ENCODE measurements around the gene PTPN3. TPM values are rescaled to one million over a fixed set of nuclear protein-coding genes. Genes with fewer than 3 reads are reported as not detected.

PTPN3 gene
- total and polyA plus RNA-seq, 9 of the 15 experiments (the other 6 are each of a cell fraction or from before 2014, with no cell fraction given), result 0.02 TPM; not detected in 8

GRCh38 chr9:109403766-109404320 is 94.3 kb downstream of the PTPN3 start:
- no peak for DNase-seq (ENCODE audit: extremely low read depth in 1 of 4, low spot score in 3 of 4)
- H2AFZ ChIP-seq (ENCODE audit: low read depth, low read length), result no peak overlapping the region
- H3K9me1 ChIP-seq (ENCODE audit: control insufficient read depth, insufficient read depth, low read length), result no peaks in the 10 kb centered on the region
- no peak overlapping the region for H3K4me3 ChIP-seq
- H3K4me1 ChIP-seq (replicated peaks in 1 of 2; ENCODE audit: control insufficient read depth in 2 of 2, insufficient read depth in 2 of 2, low read length in 2 of 2), result no peaks in the 10 kb centered on the region
- CTCF ChIA-PET (ENCODE audit: low intra/inter-chr PET ratio), result no interaction called here
- BruUV-seq (replicated peaks), result no TSS peak
- WGBS (ENCODE audit: insufficient coverage, low coverage, missing lambda C conversion rate), result 3% methylated on average over 5 of the region's 5 CpGs
- no peak for FAIRE-seq
- intact Hi-C loops (cut with micrococcal nuclease), result no loop called here
- no peak overlapping the region for H3K4me2 ChIP-seq (ENCODE audit: insufficient read depth, low read length)
- peaks cover 6 to 33% of the 10 kb centered on the region in 2 experiments; a peak in 4 of 5 replicates for H3K27me3 ChIP-seq (ENCODE audit: control insufficient read depth in 2 of 2, insufficient read depth in 2 of 2, low read length in 2 of 2)
- no peaks in the 10 kb centered on the region for H4K20me1 ChIP-seq (replicated peaks; ENCODE audit: control insufficient read depth, insufficient read depth, low read length)
- TF ChIP-seq SAFB (IDR thresholded peaks at IDR 0.05; ENCODE audit: borderline replicate concordance, low read depth, low read length), result no peak
- TF ChIP-seq SAP30 (IDR thresholded peaks at IDR 0.05; ENCODE audit: borderline replicate concordance, insufficient read depth, low read depth, low read length, poor library complexity, severe bottlenecking), result no peak
- TF ChIP-seq KDM1A (IDR thresholded peaks at IDR 0.05), result no peak
- TF ChIP-seq E2F6 (IDR thresholded peaks at IDR 0.05; ENCODE audit: borderline replicate concordance in 1 of 2, extremely low read depth in 1 of 2, insufficient read depth in 1 of 2, insufficient read length in 1 of 2, low read depth in 1 of 2, low read length in 1 of 2, poor library complexity in 1 of 2, severe bottlenecking in 1 of 2), result no peak
- no peak for TF ChIP-seq SREBF2 (CRISPR knock-in tag; IDR thresholded peaks at IDR 0.05)
- no peak for TF ChIP-seq ZNF184 (CRISPR knock-in tag; IDR thresholded peaks at IDR 0.05)
- no peak for TF ChIP-seq BCOR (IDR thresholded peaks at IDR 0.05)
- TF ChIP-seq NKRF (IDR thresholded peaks at IDR 0.05; ENCODE audit: borderline replicate concordance), result no peak
- TF ChIP-seq ZNF347 (CRISPR knock-in tag; IDR thresholded peaks at IDR 0.05; ENCODE audit: low read depth), result no peak
- no peak for TF ChIP-seq TSHZ1 (CRISPR knock-in tag; IDR thresholded peaks at IDR 0.05)
- TF ChIP-seq JUND (IDR thresholded peaks at IDR 0.05; ENCODE audit: borderline replicate concordance, low read depth, low read length), result no peak
- TF ChIP-seq JUND (tag; IDR thresholded peaks at IDR 0.05; ENCODE audit: borderline replicate concordance, low read depth, low read length), result no peak
- no peak for TF ChIP-seq CC2D1A (IDR thresholded peaks at IDR 0.05)
- no peak for TF ChIP-seq NCOA2 (IDR thresholded peaks at IDR 0.05; ENCODE audit: partially characterized antibody in 2 of 2)
- POLR2A ChIA-PET, result no interaction called here
- no peaks in the 10 kb centered on the region for H3K36me3 ChIP-seq (ENCODE audit: control insufficient read depth, insufficient read depth, low read length)
- no peaks in the 10 kb centered on the region for H3K79me2 ChIP-seq (ENCODE audit: control insufficient read depth, insufficient read depth, low read length)
- no peak for ATAC-seq
- H3K9me3 ChIP-seq (replicated peaks; ENCODE audit: control insufficient read depth, insufficient read depth, low read depth, low read length), result no peaks in the 10 kb centered on the region
- H3K27ac ChIP-seq (ENCODE audit: extremely low read depth, low read depth, low read length), result no peak overlapping the region
- H3K9ac ChIP-seq (ENCODE audit: insufficient read depth in 1 of 2, low read depth in 2 of 2, low read length in 2 of 2), result no peak overlapping the region
- in situ Hi-C loops (cut with MboI), result no loop called here
